Erythroblast (primary cell): ENCODE measurements around the gene SLC22A4.

Experiments used
- GATA1 ChIP-seq: IDR thresholded peaks from 2 replicates; pipeline ENCODE4 v1.6.1; 2011; ENCODE audit warnings: low read depth, mild to moderate bottlenecking, control low read depth, low read length, moderate library complexity
- POLR2A ChIP-seq: IDR thresholded peaks from 2 replicates; pipeline ENCODE4 v1.6.1; 2011; ENCODE audit warnings: mild to moderate bottlenecking, low read length

- TF ChIP-seq POLR2A (no peak), GATA1 (no peak)
These were observed 74.8 kb downstream of the SLC22A4 start for GRCh38 chr5:132369007-132369473.
